Activated CD4-positive, alpha-beta T cell treated with anti-CD3 and anti-CD28 coated beads for 36 hours (primary cell): ENCODE data around the gene CACNA1C. TPM values are rescaled to one million over a fixed set of nuclear protein-coding genes. Genes with fewer than 3 reads are reported as not detected.

Experiments
- ATAC-seq: fragments of 200-7000 bp; cut with Tn5 transposase; one replicate; pipeline ENCODE4 v1.10.0; 2021; ENCODE audit warnings: mild to moderate bottlenecking, moderate library complexity
- CTCF ChIA-PET: fragments of 350-600 bp; sonication (Branson Sonifier 250); formaldehyde crosslinking; loops from one replicate; lab custom pipeline; 2021; ENCODE audit warnings: antibody characterized with exemption; lab: Charles Lee
- POLR2A ChIA-PET: fragments of 350-600 bp; sonication (Branson Sonifier 250); formaldehyde crosslinking; loops from one replicate; lab custom pipeline; 2021; ENCODE audit warnings: antibody characterized with exemption, inconsistent platforms; lab: Charles Lee
- DNase-seq: peaks from one replicate; pipeline ENCODE4 v3.0.0-alpha.2; 2020
- H3K27ac Mint-ChIP-seq: one replicate; pipeline ENCODE4 v1.8.0; 2021; ENCODE audit warnings: mixed read lengths
- H3K27me3 Mint-ChIP-seq: one replicate; pipeline ENCODE4 v1.8.0; 2021; ENCODE audit warnings: mixed read lengths
- H3K36me3 Mint-ChIP-seq: one replicate; pipeline ENCODE4 v1.8.0; 2021; ENCODE audit warnings: low read depth, mixed read lengths
- H3K4me1 Mint-ChIP-seq: one replicate; pipeline ENCODE4 v1.8.0; 2021; ENCODE audit warnings: mixed read lengths
- H3K4me3 Mint-ChIP-seq: one replicate; pipeline ENCODE4 v1.8.0; 2021; ENCODE audit warnings: mild to moderate bottlenecking, moderate library complexity, mixed read lengths
- H3K9me3 Mint-ChIP-seq: one replicate; pipeline ENCODE4 v1.8.0; 2021; ENCODE audit warnings: low read depth, mixed read lengths
- intact Hi-C, 2 experiments: fragments of 100-400 bp; cut with DNase I in 1 of 2; cut with micrococcal nuclease in 1 of 2; formaldehyde crosslinking; loops; one replicate each; pipeline versions ENCODE4 v1.14.2 to v1.15.1; 2022 to 2024; cut with DNase I, micrococcal nuclease
- total RNA-seq, 2 experiments: library from RNA; stranded (reverse); gene quantifications; one replicate each; pipeline ENCODE4 v1.2.3, GENCODE V29; 2021

The CACNA1C gene
- total RNA-seq, 2 experiments from 2014 or later, result 0.11 TPM

- CTCF ChIA-PET, result no interaction called here
- Mint-ChIP-seq H3K4me3 (no peak overlapping the region), H3K4me1 (no peaks in the 10 kb centered on the region), H3K27ac (no peak overlapping the region), H3K36me3 (no peaks in the 10 kb centered on the region), H3K9me3 (peaks cover 10% of the 10 kb centered on the region), H3K27me3 (peaks cover 10% of the 10 kb centered on the region)
- POLR2A ChIA-PET, result no interaction called here
- no peak for DNase-seq
- no peak for ATAC-seq
- intact Hi-C loops, result no loop called here
Observed at GRCh38 chr12:2166696-2167095, 113.9 kb downstream of the CACNA1C start.

GRCh38 chr12:2167231-2167630 is 114.4 kb downstream of the CACNA1C start:
- H3K27me3 Mint-ChIP-seq, result peaks cover 10% of the 10 kb centered on the region
- DNase-seq (no peak), ATAC-seq (no peak)
- CTCF ChIA-PET, result no interaction called here
- intact Hi-C loops, result no loop called here
- no peaks in the 10 kb centered on the region for H3K36me3 Mint-ChIP-seq
- H3K4me3 Mint-ChIP-seq, result no peak overlapping the region
- H3K4me1 Mint-ChIP-seq, result no peaks in the 10 kb centered on the region
- H3K27ac Mint-ChIP-seq, result no peak overlapping the region
- POLR2A ChIA-PET, result no interaction called here
- peaks cover 10% of the 10 kb centered on the region for H3K9me3 Mint-ChIP-seq

- intact Hi-C loops, result no loop called here
- Mint-ChIP-seq H3K9me3 (peaks cover 10% of the 10 kb centered on the region), H3K4me3 (no peak overlapping the region), H3K27ac (no peak overlapping the region), H3K4me1 (no peaks in the 10 kb centered on the region), H3K27me3 (peaks cover 10% of the 10 kb centered on the region), H3K36me3 (no peaks in the 10 kb centered on the region)
- CTCF ChIA-PET, result interaction anchor here (0.6 kb wide), 1 partner anchor 124 kb away, joined by 3 read pairs; no protein-coding TSS in a partner anchor
- ATAC-seq (no peak), DNase-seq (no peak)
- POLR2A ChIA-PET, result no interaction called here
Observed at GRCh38 chr12:2168808-2169207, 116.0 kb downstream of the CACNA1C start.

- Mint-ChIP-seq H3K36me3 (no peaks in the 10 kb centered on the region), H3K9me3 (peaks cover 10% of the 10 kb centered on the region), H3K4me3 (no peak overlapping the region), H3K27ac (no peak overlapping the region), H3K27me3 (peaks cover 7% of the 10 kb centered on the region), H3K4me1 (no peaks in the 10 kb centered on the region)
- no peak for ATAC-seq
- ChIA-PET POLR2A (no interaction called here), CTCF (no interaction called here)
- intact Hi-C loops, result no loop called here
- DNase-seq, result no peak
Observed at GRCh38 chr12:2169489-2169888, 116.7 kb downstream of the CACNA1C start.

GRCh38 chr12:2169940-2170339 is 117.2 kb downstream of the CACNA1C start:
- peaks cover 10% of the 10 kb centered on the region for H3K9me3 Mint-ChIP-seq
- CTCF ChIA-PET, result no interaction called here
- intact Hi-C loops, result no loop called here
- DNase-seq, result no peak
- H3K4me3 Mint-ChIP-seq, result no peak overlapping the region
- no peaks in the 10 kb centered on the region for H3K4me1 Mint-ChIP-seq
- H3K27ac Mint-ChIP-seq, result no peak overlapping the region
- H3K36me3 Mint-ChIP-seq, result no peaks in the 10 kb centered on the region
- H3K27me3 Mint-ChIP-seq, result peaks cover 7% of the 10 kb centered on the region
- ATAC-seq, result no peak
- POLR2A ChIA-PET, result no interaction called here

GRCh38 chr12:2170376-2170775 is 117.6 kb downstream of the CACNA1C start:
- Mint-ChIP-seq H3K4me3 (no peak overlapping the region), H3K9me3 (peaks cover 10% of the 10 kb centered on the region), H3K4me1 (no peaks in the 10 kb centered on the region), H3K36me3 (no peaks in the 10 kb centered on the region), H3K27ac (no peak overlapping the region), H3K27me3 (peaks cover 7% of the 10 kb centered on the region)
- CTCF ChIA-PET, result no interaction called here
- intact Hi-C loops, result no loop called here
- POLR2A ChIA-PET, result no interaction called here
- ATAC-seq, result no peak
- DNase-seq, result no peak

- H3K9me3 Mint-ChIP-seq, result peaks cover 6% of the 10 kb centered on the region
- peaks cover 4% of the 10 kb centered on the region for H3K27me3 Mint-ChIP-seq
- no peak for ATAC-seq
- H3K27ac Mint-ChIP-seq, result no peak overlapping the region
- CTCF ChIA-PET, result no interaction called here
- POLR2A ChIA-PET, result interaction anchor here (0.6 kb wide), 1 partner anchor 282 kb away, joined by 3 read pairs; no protein-coding TSS in a partner anchor
- intact Hi-C loops, result no loop called here
- no peaks in the 10 kb centered on the region for H3K4me1 Mint-ChIP-seq
- H3K36me3 Mint-ChIP-seq, result no peaks in the 10 kb centered on the region
- DNase-seq, result no peak
- no peak overlapping the region for H3K4me3 Mint-ChIP-seq
Observed at GRCh38 chr12:2171672-2172426, 119.1 kb downstream of the CACNA1C start.

- no peaks in the 10 kb centered on the region for H3K4me1 Mint-ChIP-seq
- ATAC-seq (no peak), DNase-seq (no peak)
- intact Hi-C loops, result no loop called here
- no peak overlapping the region for H3K4me3 Mint-ChIP-seq
- peaks cover 4% of the 10 kb centered on the region for H3K27me3 Mint-ChIP-seq
- H3K9me3 Mint-ChIP-seq, result peaks cover 3% of the 10 kb centered on the region
- H3K27ac Mint-ChIP-seq, result no peak overlapping the region
- ChIA-PET POLR2A (interaction anchor here (0.6 kb wide), 1 partner anchor 281 kb away, joined by 3 read pairs; no protein-coding TSS in a partner anchor), CTCF (no interaction called here)
- no peaks in the 10 kb centered on the region for H3K36me3 Mint-ChIP-seq
Observed at GRCh38 chr12:2172491-2173214, 119.9 kb downstream of the CACNA1C start.

- intact Hi-C loops, result no loop called here
- peaks cover 6% of the 10 kb centered on the region for H3K27me3 Mint-ChIP-seq
- ChIA-PET CTCF (no interaction called here), POLR2A (no interaction called here)
- DNase-seq (no peak), ATAC-seq (no peak)
- H3K36me3 Mint-ChIP-seq, result no peaks in the 10 kb centered on the region
- no peak overlapping the region for H3K4me3 Mint-ChIP-seq
- H3K4me1 Mint-ChIP-seq, result no peaks in the 10 kb centered on the region
- no peaks in the 10 kb centered on the region for H3K9me3 Mint-ChIP-seq
- no peak overlapping the region for H3K27ac Mint-ChIP-seq
Observed at GRCh38 chr12:2173971-2174370, 121.2 kb downstream of the CACNA1C start.

- ChIA-PET POLR2A (no interaction called here), CTCF (no interaction called here)
- DNase-seq (no peak), ATAC-seq (no peak)
- Mint-ChIP-seq H3K4me1 (no peaks in the 10 kb centered on the region), H3K9me3 (no peaks in the 10 kb centered on the region), H3K27ac (no peak overlapping the region), H3K4me3 (no peak overlapping the region), H3K27me3 (peaks cover 3% of the 10 kb centered on the region), H3K36me3 (no peaks in the 10 kb centered on the region)
- intact Hi-C loops, result no loop called here
Observed at GRCh38 chr12:2177003-2177402, 124.2 kb downstream of the CACNA1C start.

GRCh38 chr12:2177751-2178150 is 125.0 kb downstream of the CACNA1C start:
- Mint-ChIP-seq H3K4me1 (no peaks in the 10 kb centered on the region), H3K36me3 (no peaks in the 10 kb centered on the region), H3K9me3 (no peaks in the 10 kb centered on the region), H3K27me3 (peaks cover 3% of the 10 kb centered on the region), H3K27ac (no peak overlapping the region), H3K4me3 (no peak overlapping the region)
- ChIA-PET CTCF (no interaction called here), POLR2A (no interaction called here)
- intact Hi-C loops, result no loop called here
- no peak for DNase-seq
- no peak for ATAC-seq

- no peak for DNase-seq
- POLR2A ChIA-PET, result no interaction called here
- no peaks in the 10 kb centered on the region for H3K9me3 Mint-ChIP-seq
- no peaks in the 10 kb centered on the region for H3K4me1 Mint-ChIP-seq
- no peak for ATAC-seq
- intact Hi-C loops, result no loop called here
- H3K36me3 Mint-ChIP-seq, result no peaks in the 10 kb centered on the region
- H3K27me3 Mint-ChIP-seq, result peaks cover 4% of the 10 kb centered on the region
- no peak overlapping the region for H3K27ac Mint-ChIP-seq
- CTCF ChIA-PET, result no interaction called here
- H3K4me3 Mint-ChIP-seq, result no peak overlapping the region
Observed at GRCh38 chr12:2179058-2179457, 126.3 kb downstream of the CACNA1C start.
